Endometrial microvascular endothelial cells (primary cell): ENCODE measurements around the gene LETM1. TPM values are rescaled to one million over a fixed set of nuclear protein-coding genes. Genes with fewer than 3 reads are reported as not detected.

ENCODE experiments used
- total RNA-seq: library from RNA; depleted of rRNA; stranded (reverse); fragments of >200 nt; gene quantifications from one replicate; pipeline ENCODE4 v1.2.3, GENCODE V29; 2015; ENCODE audit errors: inconsistent ontology term

Gene LETM1
- total RNA-seq, 1 donor from 2014 or later = 53.4 TPM

Other genes with a start within 250 kb of the LETM1 start
- 1.6 TPM for gene FAM53A, start 171.8 kb downstream of the LETM1 start, total RNA-seq
- gene SLBP, start 143.8 kb downstream of the LETM1 start, total RNA-seq = 81.0 TPM
- 34.5 TPM for gene TMEM129, start 134.8 kb downstream of the LETM1 start, total RNA-seq
- 62.5 TPM for gene TACC3, start 134.6 kb downstream of the LETM1 start, total RNA-seq
- gene FGFR3, start 62.9 kb downstream of the LETM1 start, total RNA-seq = 0.19 TPM
- 68.2 TPM for gene NSD2, start 15.2 kb upstream of the LETM1 start, total RNA-seq
- 27.2 TPM for gene NELFA, start 152.8 kb upstream of the LETM1 start, total RNA-seq
- not detected for gene NAT8L, start 203.2 kb upstream of the LETM1 start, total RNA-seq